NCI-H2107 treated with DMSO at 0.1 percent for 48 hours (cell line): Measurements from ENCODE around the gene SLC2A13.
A peak's percentile ranks its signal among the peaks of the same experiment; 100 is the strongest.
"Not testable (repeated sequence)": the region's sequence is repeated elsewhere in the genome, so short reads cannot be mapped to it uniquely, and the experiment has no call there.

Source experiments
- DNase-seq: peaks from one replicate; lab custom pipeline; 2025; ENCODE audit not compliant: unreplicated experiment; lab: John Stamatoyannopoulos, UW

The SLC2A13 gene

GRCh38 chr12:40044396-40044795 lies 61.5 kb downstream of the SLC2A13 start:
- DNase-seq = no peak

GRCh38 chr12:40039598-40039997 lies 66.3 kb downstream of the SLC2A13 start:
- no peak for DNase-seq

- no peak for DNase-seq
Observed at GRCh38 chr12:40038619-40039018, 67.3 kb downstream of the SLC2A13 start.

GRCh38 chr12:40034712-40035111 lies 71.2 kb downstream of the SLC2A13 start:
- no peak for DNase-seq

- no peak for DNase-seq
Observed at GRCh38 chr12:40034156-40034555, 71.7 kb downstream of the SLC2A13 start.

- no peak for DNase-seq
Observed at GRCh38 chr12:40033242-40033630, 72.6 kb downstream of the SLC2A13 start.

- no peak for DNase-seq
Observed at GRCh38 chr12:40032433-40033241, 73.2 kb downstream of the SLC2A13 start.

GRCh38 chr12:40031965-40032364 lies 73.9 kb downstream of the SLC2A13 start:
- DNase-seq = no peak

- DNase-seq = not testable (repeated sequence)
Observed at GRCh38 chr12:40030970-40031369, 74.9 kb downstream of the SLC2A13 start.

- DNase-seq = no peak
Observed at GRCh38 chr12:40028296-40028695, 77.6 kb downstream of the SLC2A13 start.

GRCh38 chr12:40022850-40023249 lies 83.0 kb downstream of the SLC2A13 start:
- DNase-seq = no peak

- DNase-seq = no peak
Observed at GRCh38 chr12:40020261-40020691, 85.6 kb downstream of the SLC2A13 start.

GRCh38 chr12:40017488-40017887 lies 88.4 kb downstream of the SLC2A13 start:
- DNase-seq = no peak

- no peak for DNase-seq
Observed at GRCh38 chr12:40016980-40017379, 88.9 kb downstream of the SLC2A13 start.

- DNase-seq = no peak
Observed at GRCh38 chr12:40015881-40016280, 90.0 kb downstream of the SLC2A13 start.

GRCh38 chr12:40015345-40015744 lies 90.5 kb downstream of the SLC2A13 start:
- DNase-seq = no peak

- no peak for DNase-seq
Observed at GRCh38 chr12:40013847-40014246, 92.0 kb downstream of the SLC2A13 start.

GRCh38 chr12:40013292-40013691 lies 92.6 kb downstream of the SLC2A13 start:
- no peak for DNase-seq

- no peak for DNase-seq
Observed at GRCh38 chr12:40012711-40013110, 93.2 kb downstream of the SLC2A13 start.

GRCh38 chr12:40011775-40012129 lies 94.1 kb downstream of the SLC2A13 start:
- DNase-seq = no peak

GRCh38 chr12:40010899-40011774 lies 94.7 kb downstream of the SLC2A13 start:
- peak; percentile 10 for DNase-seq
